Mesenchymal stem cell (in vitro differentiated cells and primary cell): ENCODE measurements around the gene RCOR1.

Experiments
- DNase-seq: peaks from one replicate; pipeline ENCODE4 v3.0.0-alpha.2; 2013
- H2AFZ ChIP-seq: one replicate; pipeline ENCODE4 v1.6.1; 2013; ENCODE audit warnings: low read depth, mild to moderate bottlenecking, control low read depth, inconsistent platforms, low read length, moderate library complexity
- H2AK5ac ChIP-seq: 2 replicates; pipeline ENCODE4 v1.6.1; 2013; ENCODE audit warnings: low read length, moderate library complexity, mild to moderate bottlenecking, inconsistent platforms; ENCODE audit not compliant: severe bottlenecking
- H2BK120ac ChIP-seq: one replicate; pipeline ENCODE4 v1.6.1; 2013; ENCODE audit warnings: low read depth, mild to moderate bottlenecking, inconsistent platforms, low read length, moderate library complexity
- H2BK12ac ChIP-seq, 2 experiments: one replicate each; pipeline ENCODE4 v1.6.1; 2013; ENCODE audit warnings: inconsistent platforms in 2 of 2, low read length in 2 of 2, mild to moderate bottlenecking in 2 of 2, moderate library complexity in 2 of 2, control low read depth in 1 of 2
- H2BK15ac ChIP-seq: one replicate; pipeline ENCODE4 v1.6.1; 2013; ENCODE audit warnings: mild to moderate bottlenecking, low read depth, inconsistent platforms; ENCODE audit not compliant: poor library complexity, severe bottlenecking
- H2BK5ac ChIP-seq: 2 replicates; pipeline ENCODE4 v1.6.1; 2013; ENCODE audit warnings: low read depth, mild to moderate bottlenecking, low read length, control low read depth, inconsistent platforms; ENCODE audit not compliant: poor library complexity, severe bottlenecking
- H3K14ac ChIP-seq, 2 experiments: one replicate each; pipeline ENCODE4 v1.6.1; 2013; ENCODE audit warnings: inconsistent platforms in 2 of 2, low read length in 2 of 2, control low read depth in 1 of 2, mild to moderate bottlenecking in 1 of 2, moderate library complexity in 1 of 2
- H3K18ac ChIP-seq, 2 experiments: one replicate each; pipeline ENCODE4 v1.6.1; 2013; ENCODE audit warnings: inconsistent platforms in 2 of 2, low read length in 2 of 2, control low read depth in 1 of 2, low read depth in 1 of 2, mild to moderate bottlenecking in 1 of 2
- H3K23ac ChIP-seq, 2 experiments: one replicate each; pipeline ENCODE4 v1.6.1; 2013; ENCODE audit warnings: inconsistent platforms in 2 of 2, low read length in 2 of 2, mild to moderate bottlenecking in 2 of 2, moderate library complexity in 2 of 2, control low read depth in 1 of 2
- H3K27ac ChIP-seq: 2 replicates; pipeline ENCODE4 v1.5.1; 2013; ENCODE audit warnings: mild to moderate bottlenecking, moderate library complexity, low read length, control low read depth, inconsistent platforms; ENCODE audit not compliant: poor library complexity, severe bottlenecking
- H3K27me3 ChIP-seq, 2 experiments: 2 replicates each; pipeline versions ENCODE4 v1.6.1 to v1.7.0; 2013; ENCODE audit warnings: low read length in 2 of 2, mild to moderate bottlenecking in 2 of 2, moderate library complexity in 2 of 2, control low read depth in 1 of 2, inconsistent platforms in 1 of 2; ENCODE audit not compliant: control insufficient read depth in 1 of 2, insufficient read depth in 1 of 2
- H3K36me3 ChIP-seq, 2 experiments: 2 replicates each; pipeline versions ENCODE4 v1.6.1 to v1.7.0; 2013; ENCODE audit warnings: low read length in 2 of 2, control low read depth in 1 of 2, inconsistent platforms in 1 of 2, low read depth in 1 of 2, mild to moderate bottlenecking in 1 of 2; ENCODE audit not compliant: insufficient read depth in 2 of 2, control insufficient read depth in 1 of 2
- H3K4ac ChIP-seq, 2 experiments: one replicate each; pipeline ENCODE4 v1.6.1; 2013; ENCODE audit warnings: inconsistent platforms in 2 of 2, low read length in 2 of 2, mild to moderate bottlenecking in 2 of 2, moderate library complexity in 2 of 2, control low read depth in 1 of 2, low read depth in 1 of 2
- H3K4me1 ChIP-seq: 2 replicates; pipeline ENCODE4 v1.6.1; 2013; ENCODE audit warnings: low read depth, low read length, control low read depth; ENCODE audit not compliant: control insufficient read depth, insufficient read depth
- H3K4me2 ChIP-seq: 2 replicates; pipeline ENCODE4 v1.6.1; 2013; ENCODE audit warnings: low read length, mild to moderate bottlenecking, inconsistent platforms; ENCODE audit not compliant: poor library complexity, severe bottlenecking
- H3K4me3 ChIP-seq, 2 experiments: 2 replicates each; pipeline versions ENCODE4 v1.5.1 to v1.7.0; 2013; ENCODE audit warnings: low read length in 2 of 2, mild to moderate bottlenecking in 2 of 2, control low read depth in 1 of 2, low read depth in 1 of 2; ENCODE audit not compliant: insufficient read depth in 1 of 2
- H3K79me1 ChIP-seq: replicated peaks from 2 replicates; pipeline ENCODE4 v1.6.1; 2013; ENCODE audit warnings: mild to moderate bottlenecking, control low read depth, low read length, inconsistent platforms; ENCODE audit not compliant: poor library complexity, severe bottlenecking
- H3K9ac ChIP-seq: 2 replicates; pipeline ENCODE4 v1.7.0; 2013; ENCODE audit warnings: mild to moderate bottlenecking, low read length, moderate library complexity
- H3K9me3 ChIP-seq: 2 replicates; pipeline ENCODE4 v1.7.0; 2013; ENCODE audit warnings: mild to moderate bottlenecking, low read length; ENCODE audit not compliant: control insufficient read depth
- H4K8ac ChIP-seq: one replicate; pipeline ENCODE4 v1.6.1; 2013; ENCODE audit warnings: inconsistent platforms, mild to moderate bottlenecking, low read length, moderate library complexity
- H4K91ac ChIP-seq: one replicate; pipeline ENCODE4 v1.6.1; 2013; ENCODE audit warnings: mild to moderate bottlenecking, low read length, inconsistent platforms
- WGBS: methylation state at CpG from one replicate; pipeline ENCODE4 v1.1.7; 2013; ENCODE audit warnings: mixed read lengths; 5-methylcytosine and 5-hydroxymethylcytosine counted together

Gene RCOR1

GRCh38 chr14:102620413-102620812 lies 28.0 kb downstream of the RCOR1 start:
- H3K4me1 ChIP-seq: peaks cover 1% of the 10 kb centered on the region
- H4K8ac ChIP-seq: no peak overlapping the region
- no peak overlapping the region for H3K4ac ChIP-seq
- no peak overlapping the region for H3K23ac ChIP-seq
- no peaks in the 10 kb centered on the region for H3K36me3 ChIP-seq
- H2BK5ac ChIP-seq: no peak overlapping the region
- no peak overlapping the region for H2AFZ ChIP-seq
- no peak overlapping the region for H3K27ac ChIP-seq
- no peak overlapping the region for H3K4me2 ChIP-seq
- 75% methylated on average over 8 of the region's 9 CpGs for WGBS
- no peak overlapping the region for H3K9ac ChIP-seq
- H2BK15ac ChIP-seq: no peak overlapping the region
- no peak overlapping the region for H2AK5ac ChIP-seq
- H3K27me3 ChIP-seq: no peaks in the 10 kb centered on the region
- H2BK12ac ChIP-seq: no peak overlapping the region
- H2BK120ac ChIP-seq: no peak overlapping the region
- H3K14ac ChIP-seq: no peak overlapping the region
- no peak overlapping the region for H4K91ac ChIP-seq
- no peak overlapping the region for H3K4me3 ChIP-seq
- H3K9me3 ChIP-seq: no peaks in the 10 kb centered on the region
- H3K79me1 ChIP-seq: peaks cover 22% of the 10 kb centered on the region
- no peak overlapping the region for H3K18ac ChIP-seq
- peak; percentile 69 for DNase-seq

DNA sequence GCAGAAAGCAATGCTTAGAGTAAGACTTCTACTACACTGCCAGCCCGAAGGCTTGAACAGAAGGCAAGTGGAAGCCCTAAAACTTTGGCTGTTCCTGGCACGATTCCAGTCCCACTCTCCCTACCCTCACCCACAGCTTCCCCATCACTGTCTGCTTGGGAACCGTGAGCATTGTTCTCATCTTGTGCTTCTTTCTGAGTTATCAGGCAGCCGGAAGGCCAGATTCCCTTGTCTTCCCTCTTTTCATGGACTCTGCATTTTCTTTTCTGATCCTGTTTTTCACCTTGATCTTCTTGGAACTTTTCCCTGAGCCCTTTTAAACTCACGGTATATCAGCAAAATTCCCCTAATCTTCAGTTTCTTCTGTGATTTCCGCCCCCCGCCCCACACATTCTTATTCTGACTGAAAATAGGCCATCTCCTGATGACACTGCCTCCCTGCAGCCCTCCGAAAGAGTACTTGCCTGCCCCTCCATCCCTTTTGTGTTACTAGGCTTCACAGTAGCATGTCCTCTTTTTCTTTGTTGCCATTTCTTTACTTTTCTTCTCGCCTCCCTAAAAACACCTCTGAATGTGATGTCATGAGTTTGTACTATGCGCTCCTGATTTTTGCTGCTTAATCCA lies 29.9 kb downstream of the RCOR1 start:
- Histone ChIP-seq H3K4me2 (no peak overlapping the region), H3K9me3 (no peaks in the 10 kb centered on the region), H4K8ac (no peak overlapping the region), H3K4me1 (peaks cover 1% of the 10 kb centered on the region), H3K9ac (no peak overlapping the region), H2BK5ac (no peak overlapping the region), H3K36me3 (peaks cover 0 to 6% of the 10 kb centered on the region in 2 experiments), H2AK5ac (no peak overlapping the region), H3K14ac (no peak overlapping the region), H2BK120ac (no peak overlapping the region), H2BK12ac (no peak overlapping the region), H4K91ac (no peak overlapping the region), H3K4me3 (no peak overlapping the region), H3K4ac (no peak overlapping the region), H3K27ac (no peak overlapping the region), H2BK15ac (no peak overlapping the region), H3K27me3 (no peaks in the 10 kb centered on the region), H3K23ac (no peak overlapping the region), H3K79me1 (peaks cover 20% of the 10 kb centered on the region), H3K18ac (no peak overlapping the region), H2AFZ (no peak overlapping the region)
- no peak for DNase-seq
- 86% methylated on average over 10 of the region's 10 CpGs for WGBS

DNA sequence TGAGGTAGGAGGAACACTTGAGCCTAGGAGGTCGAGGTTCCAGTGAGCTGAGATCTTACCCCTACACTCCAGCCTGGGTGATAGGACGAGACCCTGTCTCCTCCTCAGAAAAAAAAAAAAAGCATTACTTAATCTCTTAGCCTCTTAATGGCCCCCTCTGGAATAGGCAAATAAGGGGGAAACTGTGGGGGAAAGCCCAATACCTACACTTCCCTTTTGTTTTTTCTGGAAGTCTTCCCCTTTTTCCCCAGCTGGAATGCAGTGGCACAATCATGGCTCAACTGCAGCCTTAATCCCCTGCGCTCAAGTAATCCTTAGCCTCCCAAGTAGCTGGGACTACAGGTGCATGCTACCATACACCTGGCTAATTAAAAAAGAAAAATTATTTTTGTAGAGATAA lies 32.2 kb downstream of the RCOR1 start:
- no peaks in the 10 kb centered on the region for H3K27me3 ChIP-seq
- H2BK120ac ChIP-seq: no peak overlapping the region
- no peak overlapping the region for H2AFZ ChIP-seq
- no peak overlapping the region for H2BK5ac ChIP-seq
- no peak overlapping the region for H3K4ac ChIP-seq
- H3K4me2 ChIP-seq: no peak overlapping the region
- no peak overlapping the region for H3K23ac ChIP-seq
- peaks cover 1% of the 10 kb centered on the region for H3K4me1 ChIP-seq
- WGBS: 83% methylated on average over 1 of the region's 3 CpGs
- H3K27ac ChIP-seq: no peak overlapping the region
- peaks cover 3 to 6% of the 10 kb centered on the region in 2 experiments for H3K36me3 ChIP-seq
- no peak overlapping the region for H4K91ac ChIP-seq
- no peak overlapping the region for H3K14ac ChIP-seq
- no peak overlapping the region for H2BK12ac ChIP-seq
- H3K18ac ChIP-seq: no peak overlapping the region
- no peak for DNase-seq
- H4K8ac ChIP-seq: no peak overlapping the region
- H2AK5ac ChIP-seq: no peak overlapping the region
- H2BK15ac ChIP-seq: no peak overlapping the region
- H3K9ac ChIP-seq: no peak overlapping the region
- no peak overlapping the region for H3K4me3 ChIP-seq
- H3K79me1 ChIP-seq: peaks cover 26% of the 10 kb centered on the region
- H3K9me3 ChIP-seq: no peaks in the 10 kb centered on the region

DNA sequence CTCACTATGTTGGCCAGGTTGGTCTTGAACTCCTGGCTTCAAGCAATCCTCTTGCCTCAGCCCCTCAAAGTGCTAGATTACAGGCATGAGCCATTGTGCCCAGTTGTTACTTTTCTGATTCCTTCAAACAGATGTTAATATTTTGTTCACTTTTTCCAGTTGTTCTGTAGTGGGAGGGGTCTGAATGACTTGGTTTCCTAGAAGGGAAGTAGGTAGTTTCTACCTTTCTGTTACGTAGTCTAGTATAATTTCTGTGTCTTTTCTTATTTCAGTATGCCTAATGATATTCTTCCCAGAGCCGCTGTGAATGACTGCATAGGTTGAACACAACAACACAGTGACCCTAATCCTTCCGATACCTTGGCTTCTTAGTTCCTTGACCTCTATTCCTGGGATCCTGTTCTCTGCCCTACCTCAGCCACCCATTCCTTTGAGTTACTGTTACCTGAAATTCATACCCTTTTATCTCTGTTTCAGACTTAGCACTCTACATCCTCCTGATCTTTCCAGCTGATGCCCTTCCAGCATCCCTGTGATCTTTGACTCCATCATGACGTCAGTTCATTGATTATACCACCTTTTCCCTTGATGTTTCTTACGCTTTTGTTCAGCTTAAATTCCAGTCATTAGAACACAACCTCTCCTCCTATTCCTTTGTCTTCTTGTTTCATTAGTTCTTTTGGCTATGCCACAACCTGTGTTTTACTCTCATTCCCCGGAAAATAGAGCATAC lies 33.3 kb downstream of the RCOR1 start:
- Histone ChIP-seq H2AFZ (no peak overlapping the region), H3K79me1 (peaks cover 31% of the 10 kb centered on the region), H3K4me2 (no peak overlapping the region), H3K9ac (no peak overlapping the region), H4K91ac (no peak overlapping the region), H3K9me3 (no peaks in the 10 kb centered on the region), H3K36me3 (peaks cover 3 to 6% of the 10 kb centered on the region in 2 experiments), H3K4me1 (no peaks in the 10 kb centered on the region), H2BK120ac (no peak overlapping the region), H4K8ac (no peak overlapping the region), H2BK12ac (no peak overlapping the region), H3K27ac (no peak overlapping the region), H3K4ac (no peak overlapping the region), H2BK5ac (no peak overlapping the region), H2BK15ac (no peak overlapping the region), H3K14ac (no peak overlapping the region), H3K18ac (no peak overlapping the region), H3K23ac (no peak overlapping the region), H3K27me3 (no peaks in the 10 kb centered on the region), H3K4me3 (no peak overlapping the region), H2AK5ac (no peak overlapping the region)
- 95% methylated on average over 5 of the region's 6 CpGs for WGBS
- DNase-seq: no peak
